Right atrium auricular region (tissue), 2 donors: ENCODE data around the gene CLCN3. TPM values are rescaled to one million over a fixed set of nuclear protein-coding genes. Genes with fewer than 3 reads are reported as not detected.

Experiments used
- DNase-seq: peaks from one replicate; pipeline ENCODE4 v3.0.0-alpha.2; 2019; ENCODE audit warnings: low spot score
- H3K27ac ChIP-seq, 2 donors: fragments of 200-600 bp; sonication (generic); 1 replicate in 1 of 2; 2 replicates in 1 of 2; pipeline ENCODE4 v1.5.1; 2016 to 2019
- H3K27me3 ChIP-seq, 2 donors: fragments of 200-600 bp; sonication (generic); one replicate each; pipeline versions ENCODE4 v1.5.1 to v1.6.0; 2017 to 2019
- H3K36me3 ChIP-seq: fragments of 200-600 bp; sonication (generic); one replicate; pipeline ENCODE4 v1.5.1; 2016
- H3K4me1 ChIP-seq, 2 donors: fragments of 200-600 bp; sonication (generic); one replicate each; pipeline versions ENCODE4 v1.5.1 to v1.6.0; 2017 to 2019
- H3K4me3 ChIP-seq, 2 donors: fragments of 200-600 bp; sonication (generic); 1 replicate in 1 of 2; 2 replicates in 1 of 2; pipeline ENCODE4 v1.5.1; 2017 to 2019; ENCODE audit warnings: mild to moderate bottlenecking in 1 of 2, moderate library complexity in 1 of 2
- H3K9me3 ChIP-seq, 2 donors: fragments of 200-600 bp; sonication (generic); one replicate each; pipeline ENCODE4 v1.5.1; 2019
- CTCF ChIP-seq, 2 donors: fragments of 200-600 bp; sonication (generic); IDR thresholded peaks; one replicate each; pipeline ENCODE4 v1.5.1; 2019; ENCODE audit warnings: antibody characterized with exemption in 2 of 2
- total RNA-seq, 2 donors: library from RNA; depleted of rRNA; stranded (reverse); fragments of >200 nt; gene quantifications; one replicate each; pipeline ENCODE4 v1.1.0, GENCODE V29; 2016

The CLCN3 gene
- total RNA-seq, 2 donors from 2014 or later: 32.9 to 58.4 TPM

- Histone ChIP-seq H3K4me1 (no peaks in the 10 kb centered on the region), H3K4me3 (no peak overlapping the region), H3K27ac (no peak overlapping the region), H3K36me3 (peaks cover 15% of the 10 kb centered on the region), H3K27me3 (no peaks in the 10 kb centered on the region), H3K9me3 (no peaks in the 10 kb centered on the region)
- no peak for TF ChIP-seq CTCF (IDR thresholded peaks at IDR 0.05)
- no peak for DNase-seq
Observed at GRCh38 chr4:169583563-169583962, 36.8 kb upstream of the CLCN3 start.

- no peak for TF ChIP-seq CTCF (IDR thresholded peaks at IDR 0.05)
Observed at GRCh38 chr4:169593050-169593560, 27.3 kb upstream of the CLCN3 start.

GRCh38 chr4:169594560-169595195 is 25.7 kb upstream of the CLCN3 start:
- no peaks in the 10 kb centered on the region for H3K9me3 ChIP-seq
- H3K4me1 ChIP-seq: no peaks in the 10 kb centered on the region
- no peak for DNase-seq
- TF ChIP-seq CTCF (IDR thresholded peaks at IDR 0.05): no peak
- no peak overlapping the region for H3K27ac ChIP-seq
- H3K27me3 ChIP-seq: no peaks in the 10 kb centered on the region
- H3K36me3 ChIP-seq: peaks cover 6% of the 10 kb centered on the region
- H3K4me3 ChIP-seq: no peak overlapping the region

More at GRCh38 chr4:169593050-169593560, 27.3 kb upstream of the CLCN3 start:
- H3K4me3 ChIP-seq: no peak overlapping the region
- no peaks in the 10 kb centered on the region for H3K27me3 ChIP-seq
- no peaks in the 10 kb centered on the region for H3K9me3 ChIP-seq
- DNase-seq: no peak
- H3K27ac ChIP-seq: no peak overlapping the region
- no peaks in the 10 kb centered on the region for H3K4me1 ChIP-seq
- H3K36me3 ChIP-seq: peaks cover 16% of the 10 kb centered on the region

- Histone ChIP-seq H3K27me3 (no peaks in the 10 kb centered on the region), H3K36me3 (peaks cover 18% of the 10 kb centered on the region), H3K9me3 (no peaks in the 10 kb centered on the region), H3K4me1 (peaks cover 0 to 7% of the 10 kb centered on the region in 2 donors), H3K27ac (no peak overlapping the region), H3K4me3 (no peak overlapping the region)
- no peak for TF ChIP-seq CTCF (IDR thresholded peaks at IDR 0.05)
- no peak for DNase-seq
Observed at GRCh38 chr4:169601016-169601771, 19.2 kb upstream of the CLCN3 start.

GRCh38 chr4:169603312-169603711 is 17.1 kb upstream of the CLCN3 start:
- Histone ChIP-seq H3K36me3 (peaks cover 13% of the 10 kb centered on the region), H3K27ac (no peak overlapping the region), H3K4me3 (no peak overlapping the region), H3K4me1 (peaks cover 0 to 7% of the 10 kb centered on the region in 2 donors), H3K9me3 (no peaks in the 10 kb centered on the region), H3K27me3 (no peaks in the 10 kb centered on the region)
- TF ChIP-seq CTCF (IDR thresholded peaks at IDR 0.05): no peak
- DNase-seq: no peak
